NCI-H2227 (cell line): Measurements from ENCODE around the gene D2HGDH.
"Not testable (repeated sequence)": the region's sequence is repeated elsewhere in the genome, so short reads cannot be mapped to it uniquely, and the experiment has no call there.

Experiments
- DNase-seq: peaks from one replicate; lab custom pipeline; 2025; ENCODE audit not compliant: unreplicated experiment; lab: John Stamatoyannopoulos, UW

Gene D2HGDH

GRCh38 chr2:241817821-241818215 is 83.4 kb downstream of the D2HGDH start:
- DNase-seq, result not testable (repeated sequence)
